HG02870 (cell line): ENCODE data around the gene VSX2.

Experiments
- ATAC-seq: cut with Tn5 transposase; IDR thresholded peaks from one replicate; pipeline ENCODE4 v1.9.1; 2021; ENCODE audit warnings: mild to moderate bottlenecking, moderate library complexity; ENCODE audit not compliant: unreplicated experiment

Gene VSX2

DNA sequence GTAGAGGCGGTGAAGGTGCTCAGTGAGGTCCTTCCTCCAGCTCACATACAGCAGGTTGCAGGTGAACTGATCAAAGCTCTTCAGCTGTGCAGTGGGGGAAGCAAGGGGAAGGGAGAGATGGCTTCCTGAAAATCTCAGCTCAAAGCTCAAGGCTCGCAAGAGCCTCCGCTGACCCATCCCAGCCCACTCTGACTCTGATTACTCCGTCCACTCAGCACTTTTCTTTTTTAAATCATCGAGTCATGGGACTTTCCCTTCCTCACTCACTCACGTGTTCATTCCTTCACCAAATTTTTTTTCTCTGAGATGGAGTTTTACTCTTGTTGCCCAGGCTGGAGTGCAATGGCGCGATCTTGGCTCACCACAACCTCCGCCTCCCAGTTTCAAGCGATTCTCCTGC lies 58.7 kb downstream of the VSX2 start:
- ATAC-seq, result no peak

GRCh38 chr14:74299061-74299545 lies 59.9 kb downstream of the VSX2 start:
- ATAC-seq, result no peak

GRCh38 chr14:74301594-74302151 lies 62.4 kb downstream of the VSX2 start:
- ATAC-seq, result no peak

GRCh38 chr14:74302152-74302628 lies 62.9 kb downstream of the VSX2 start:
- ATAC-seq, result peak; percentile 40

GRCh38 chr14:74302634-74303569 lies 63.7 kb downstream of the VSX2 start, which contains the start of gene ABCD4:
TSS of gene ABCD4 (minus strand) at chr14:74302934. CDS start at chr14:74302912, 22 bp downstream.
- peak; percentile 95 for ATAC-seq

DNA sequence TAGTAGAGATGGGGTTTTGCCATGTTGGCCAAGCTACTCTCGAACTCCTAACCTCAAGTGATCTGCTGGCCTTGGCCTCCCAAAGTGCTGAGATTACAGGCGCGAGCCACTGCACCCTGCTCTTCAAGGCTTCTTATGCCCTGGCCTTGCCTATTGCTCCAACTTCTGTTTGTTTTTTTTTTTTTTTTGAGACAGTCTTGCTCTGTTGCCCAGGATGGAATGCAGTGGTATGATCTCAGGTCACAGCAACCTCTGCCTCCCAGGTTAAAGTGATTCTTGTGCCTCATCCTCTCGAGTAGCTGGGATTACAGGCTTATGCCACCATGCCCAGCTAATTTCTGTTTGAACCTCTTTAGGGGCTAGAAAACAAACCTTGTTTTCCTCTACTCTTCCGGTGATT lies 69.4 kb downstream of the VSX2 start:
- no peak for ATAC-seq

DNA sequence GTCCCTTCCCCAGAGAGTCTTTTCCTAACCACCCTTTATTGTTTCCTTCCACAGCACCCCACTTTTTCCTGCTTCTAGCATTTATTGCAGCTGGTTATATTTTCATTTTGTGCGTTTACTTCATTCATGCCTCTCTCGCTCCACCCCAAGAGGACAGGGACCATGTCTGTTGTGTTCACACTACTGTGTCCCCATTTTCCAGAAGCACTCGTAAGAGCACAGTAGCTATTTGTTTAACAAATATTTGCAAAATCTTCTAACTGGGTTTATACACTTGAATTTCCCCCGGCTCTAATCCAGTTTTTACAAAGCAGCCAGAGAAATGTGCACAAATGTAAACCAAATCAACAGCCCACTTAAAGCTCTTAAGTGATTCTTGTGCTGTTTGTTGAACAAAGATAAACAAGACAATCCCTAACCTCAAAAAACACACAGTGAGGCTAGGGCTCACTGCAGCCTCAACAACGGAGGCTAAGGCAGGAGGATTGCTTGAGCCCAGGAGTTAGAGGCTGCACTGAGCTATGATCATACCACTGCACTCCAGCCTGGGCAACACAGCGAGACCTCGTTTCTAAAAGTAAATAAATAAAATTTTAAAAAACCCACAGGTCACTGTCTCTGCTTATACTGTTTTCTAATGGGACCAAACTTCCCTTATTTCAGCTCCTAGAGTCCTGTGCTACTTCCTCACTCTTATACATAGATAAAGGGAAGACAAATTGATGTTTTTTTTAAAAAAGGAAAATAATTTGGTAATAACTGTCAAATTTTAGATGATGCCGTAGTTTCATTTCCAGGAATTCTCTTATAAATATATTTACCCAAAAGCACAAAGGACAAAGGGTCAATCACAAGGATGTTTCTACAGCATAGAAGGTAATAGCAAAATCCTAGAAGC lies 70.1 kb downstream of the VSX2 start:
- no peak for ATAC-seq

DNA sequence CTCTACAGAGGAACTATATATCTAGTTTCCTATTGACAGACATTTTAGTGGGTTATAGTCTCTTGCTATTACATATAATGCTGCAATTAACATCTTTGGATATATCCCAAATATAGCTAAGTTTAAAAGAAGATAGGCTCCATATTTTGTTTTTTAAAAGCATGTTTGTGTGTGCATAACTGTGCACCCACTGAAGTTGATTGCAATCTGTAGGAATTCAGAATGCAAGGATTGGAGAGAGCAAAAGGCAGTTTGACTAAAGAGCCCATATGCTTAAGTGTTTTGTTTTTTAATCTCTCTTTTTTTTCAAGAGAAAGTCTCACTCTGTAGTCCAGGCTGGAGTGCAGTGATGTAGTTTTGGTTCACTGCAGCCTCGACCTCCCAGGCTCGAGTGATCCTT lies 72.9 kb downstream of the VSX2 start:
- ATAC-seq, result no peak
